ENCODE results near the gene KAZN. TPM values are rescaled to one million over a fixed set of nuclear protein-coding genes. Genes with fewer than 3 reads are reported as not detected.

Gene KAZN
- total RNA-seq, 1 donor from 2014 or later: 11.6 TPM

DNA sequence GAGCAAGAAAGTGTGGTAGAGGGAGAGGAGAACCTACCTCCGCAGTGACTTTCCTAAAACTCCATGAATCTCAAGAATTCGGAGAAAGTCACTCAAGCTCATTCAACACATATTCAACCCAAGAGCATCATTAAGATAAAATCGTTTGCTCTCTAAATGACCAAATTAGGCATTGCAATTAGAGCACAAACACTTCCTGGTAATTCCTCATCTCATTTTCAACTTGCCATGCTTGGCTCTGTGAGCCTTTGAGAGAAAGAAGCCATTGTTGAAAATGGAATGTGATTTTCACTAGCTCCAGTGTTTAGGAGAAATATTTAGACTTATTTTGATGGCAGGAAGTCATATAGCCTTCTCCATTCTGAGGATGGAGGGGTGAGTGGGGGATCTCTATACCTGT is 52.5 kb downstream of the KAZN start:
- TF ChIP-seq, protein P1, sequence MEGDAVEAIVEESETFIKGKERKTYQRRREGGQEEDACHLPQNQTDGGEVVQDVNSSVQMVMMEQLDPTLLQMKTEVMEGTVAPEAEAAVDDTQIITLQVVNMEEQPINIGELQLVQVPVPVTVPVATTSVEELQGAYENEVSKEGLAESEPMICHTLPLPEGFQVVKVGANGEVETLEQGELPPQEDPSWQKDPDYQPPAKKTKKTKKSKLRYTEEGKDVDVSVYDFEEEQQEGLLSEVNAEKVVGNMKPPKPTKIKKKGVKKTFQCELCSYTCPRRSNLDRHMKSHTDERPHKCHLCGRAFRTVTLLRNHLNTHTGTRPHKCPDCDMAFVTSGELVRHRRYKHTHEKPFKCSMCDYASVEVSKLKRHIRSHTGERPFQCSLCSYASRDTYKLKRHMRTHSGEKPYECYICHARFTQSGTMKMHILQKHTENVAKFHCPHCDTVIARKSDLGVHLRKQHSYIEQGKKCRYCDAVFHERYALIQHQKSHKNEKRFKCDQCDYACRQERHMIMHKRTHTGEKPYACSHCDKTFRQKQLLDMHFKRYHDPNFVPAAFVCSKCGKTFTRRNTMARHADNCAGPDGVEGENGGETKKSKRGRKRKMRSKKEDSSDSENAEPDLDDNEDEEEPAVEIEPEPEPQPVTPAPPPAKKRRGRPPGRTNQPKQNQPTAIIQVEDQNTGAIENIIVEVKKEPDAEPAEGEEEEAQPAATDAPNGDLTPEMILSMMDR (conservative IDR thresholded peaks at IDR 0.05): no peak
- Mint-ChIP-seq H3K4me3 (no peak overlapping the region), H3K27ac (ENCODE audit: unreplicated experiment) (peak overlapping the region; percentile 85), H3K9me3 (no peaks in the 10 kb centered on the region), H3K36me3 (ENCODE audit: low read depth) (no peaks in the 10 kb centered on the region), H3K27me3 (ENCODE audit: low read depth) (no peaks in the 10 kb centered on the region), H3K4me1 (peaks cover 45% of the 10 kb centered on the region)
- DNase-seq (ENCODE audit: low read depth, low spot score): no peak

DNA sequence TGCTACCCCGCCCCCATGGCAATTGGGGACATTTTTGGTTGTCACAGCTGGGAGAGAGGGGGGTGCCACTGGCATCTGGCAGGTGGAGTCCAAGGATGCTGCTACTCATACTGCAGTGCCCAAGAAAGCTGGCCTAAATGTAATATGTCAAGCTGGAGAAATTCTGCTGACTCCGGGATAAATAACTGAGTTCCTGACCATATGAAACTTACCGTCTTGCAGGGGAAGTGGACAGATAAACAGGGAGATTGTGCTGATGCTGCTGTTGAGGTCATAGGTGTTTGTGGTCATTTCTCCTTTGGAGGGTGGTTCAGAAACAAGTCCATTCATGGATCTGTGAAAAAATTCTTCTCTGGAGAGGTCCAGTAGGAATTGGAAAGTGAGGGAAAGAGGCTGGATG is 54.4 kb downstream of the KAZN start:
- H3K36me3 Mint-ChIP-seq (ENCODE audit: low read depth): no peaks in the 10 kb centered on the region
- H3K27ac Mint-ChIP-seq (ENCODE audit: unreplicated experiment): no peak overlapping the region
- DNase-seq (ENCODE audit: low read depth, low spot score): no peak
- H3K27me3 Mint-ChIP-seq (ENCODE audit: low read depth): no peaks in the 10 kb centered on the region
- TF ChIP-seq, protein P1 (conservative IDR thresholded peaks at IDR 0.05): no peak
- no peaks in the 10 kb centered on the region for H3K9me3 Mint-ChIP-seq
- H3K4me1 Mint-ChIP-seq: peaks cover 37% of the 10 kb centered on the region
- no peak overlapping the region for H3K4me3 Mint-ChIP-seq

DNA sequence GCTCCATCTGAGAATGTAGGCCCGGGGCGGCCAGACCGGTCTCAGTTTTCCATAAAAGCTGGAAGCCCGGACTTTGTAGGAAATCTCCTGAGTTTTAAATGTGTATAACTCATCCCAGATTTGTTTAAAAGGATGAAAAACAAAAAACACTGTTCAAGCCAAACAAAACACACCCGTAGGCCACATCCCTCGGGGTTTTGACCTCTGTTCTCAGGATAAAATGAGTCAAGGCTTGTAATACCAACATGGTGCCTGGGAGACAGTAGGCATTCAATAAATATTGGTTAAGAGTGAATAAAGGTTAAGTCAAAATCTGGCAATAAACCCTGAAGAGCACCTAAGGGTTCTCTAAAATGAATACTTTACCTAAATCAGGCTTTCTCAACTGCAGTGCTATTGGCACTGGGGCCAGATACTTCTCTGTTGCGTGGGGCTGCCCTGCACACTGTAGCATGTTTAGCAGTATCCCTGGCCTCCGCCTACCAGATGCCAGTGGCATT is 55.0 kb downstream of the KAZN start:
- H3K4me3 Mint-ChIP-seq: no peak overlapping the region

DNA sequence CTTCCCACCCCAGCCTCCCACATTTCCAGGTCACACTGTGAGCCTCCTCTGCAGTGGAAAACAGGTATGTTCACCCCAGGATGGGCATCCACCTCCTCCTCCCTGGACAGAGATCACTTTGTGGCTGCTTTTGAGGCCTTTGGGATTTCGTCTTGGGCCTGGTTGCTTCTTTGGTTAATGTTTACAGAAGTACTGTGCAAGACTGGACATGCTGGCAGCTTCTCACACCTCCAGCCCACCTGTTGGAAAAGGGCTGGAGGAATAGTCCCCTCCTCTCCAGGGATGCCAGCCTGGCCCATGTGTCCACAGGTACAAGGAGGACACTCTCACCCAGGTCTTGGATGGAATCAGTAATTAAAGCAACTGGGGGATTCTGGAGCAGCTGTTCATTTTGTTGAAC is 56.1 kb downstream of the KAZN start:
- no peak for DNase-seq (ENCODE audit: low read depth, low spot score)
- Mint-ChIP-seq H3K4me3 (no peak overlapping the region), H3K4me1 (peaks cover 22% of the 10 kb centered on the region), H3K27me3 (ENCODE audit: low read depth) (no peaks in the 10 kb centered on the region), H3K9me3 (no peaks in the 10 kb centered on the region), H3K36me3 (ENCODE audit: low read depth) (no peaks in the 10 kb centered on the region), H3K27ac (ENCODE audit: unreplicated experiment) (peak overlapping the region; percentile 35)
- TF ChIP-seq, protein P1 (conservative IDR thresholded peaks at IDR 0.05): no peak

More for the DNA sequence above, 55.0 kb downstream of the KAZN start:
- Mint-ChIP-seq H3K4me1 (peaks cover 30% of the 10 kb centered on the region), H3K9me3 (no peaks in the 10 kb centered on the region), H3K27me3 (ENCODE audit: low read depth) (no peaks in the 10 kb centered on the region), H3K27ac (ENCODE audit: unreplicated experiment) (no peak overlapping the region), H3K36me3 (ENCODE audit: low read depth) (no peaks in the 10 kb centered on the region)
- no peak for DNase-seq (ENCODE audit: low read depth, low spot score)
- TF ChIP-seq, protein P1 (conservative IDR thresholded peaks at IDR 0.05): no peak

DNA sequence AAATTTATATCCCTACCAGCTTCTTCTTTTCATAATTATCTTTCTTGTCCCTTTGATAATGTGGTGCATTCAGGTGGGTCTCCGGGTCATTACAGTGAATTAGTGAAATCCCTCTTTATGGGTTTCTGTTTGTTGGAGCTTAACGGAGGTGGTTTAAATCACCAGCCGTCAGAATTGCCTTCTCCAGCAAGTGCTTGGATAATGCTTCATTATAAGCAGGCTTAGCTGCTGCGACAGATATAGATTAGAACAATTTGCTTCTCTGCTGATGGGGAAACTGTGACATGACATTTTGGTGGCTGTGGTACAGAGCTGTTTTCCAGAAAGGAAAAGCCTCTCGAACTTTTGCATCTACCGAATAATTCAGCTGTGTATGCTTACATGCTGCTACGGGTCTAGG is 56.9 kb downstream of the KAZN start:
- TF ChIP-seq, protein P1 (conservative IDR thresholded peaks at IDR 0.05): no peak
- Mint-ChIP-seq H3K4me1 (peaks cover 25% of the 10 kb centered on the region), H3K27ac (ENCODE audit: unreplicated experiment) (no peak overlapping the region), H3K4me3 (no peak overlapping the region), H3K36me3 (ENCODE audit: low read depth) (no peaks in the 10 kb centered on the region), H3K27me3 (ENCODE audit: low read depth) (no peaks in the 10 kb centered on the region), H3K9me3 (no peaks in the 10 kb centered on the region)
- no peak for DNase-seq (ENCODE audit: low read depth, low spot score)

Data from neural crest cell (in vitro differentiated cells).